GM12864 (cell line): Measurements from ENCODE around the gene GATA2.

Source experiments
- DNase-seq: peaks from one replicate; pipeline ENCODE4 v3.0.0-alpha.2; 2011; ENCODE audit warnings: low read depth
- H3K4me3 ChIP-seq: 2 replicates; pipeline ENCODE4 v1.5.1; 2011; ENCODE audit warnings: mild to moderate bottlenecking, low read depth, low read length, control low read depth
- TF ChIP-seq, protein P1 (sequence below): IDR thresholded peaks from 2 replicates; pipeline ENCODE4 v1.5.1; 2011; ENCODE audit warnings: low read depth, mild to moderate bottlenecking, moderate library complexity, low read length, control low read depth, inconsistent platforms; ENCODE audit errors: missing control alignments

The GATA2 gene

DNA sequence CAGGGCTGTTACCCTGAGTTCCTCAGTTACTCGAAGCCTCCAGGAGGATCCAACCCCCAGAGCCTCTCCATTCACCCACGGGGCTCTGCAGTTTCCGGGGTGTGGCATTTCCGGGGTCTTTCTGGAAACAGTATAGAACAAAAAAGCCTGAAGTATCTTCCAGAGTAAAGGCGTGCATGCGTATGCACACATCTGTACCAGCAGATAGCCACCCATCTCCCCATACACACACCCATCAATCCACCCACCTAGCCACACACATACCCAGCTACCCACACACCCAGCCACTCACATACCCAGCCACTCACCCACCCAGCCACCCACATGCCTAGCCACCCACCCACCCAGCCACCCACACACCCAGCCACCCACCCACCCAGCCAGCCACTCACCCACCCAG, 23.4 kb downstream of the GATA2 start:
- no peak overlapping the region for H3K4me3 ChIP-seq
- TF ChIP-seq, protein P1, sequence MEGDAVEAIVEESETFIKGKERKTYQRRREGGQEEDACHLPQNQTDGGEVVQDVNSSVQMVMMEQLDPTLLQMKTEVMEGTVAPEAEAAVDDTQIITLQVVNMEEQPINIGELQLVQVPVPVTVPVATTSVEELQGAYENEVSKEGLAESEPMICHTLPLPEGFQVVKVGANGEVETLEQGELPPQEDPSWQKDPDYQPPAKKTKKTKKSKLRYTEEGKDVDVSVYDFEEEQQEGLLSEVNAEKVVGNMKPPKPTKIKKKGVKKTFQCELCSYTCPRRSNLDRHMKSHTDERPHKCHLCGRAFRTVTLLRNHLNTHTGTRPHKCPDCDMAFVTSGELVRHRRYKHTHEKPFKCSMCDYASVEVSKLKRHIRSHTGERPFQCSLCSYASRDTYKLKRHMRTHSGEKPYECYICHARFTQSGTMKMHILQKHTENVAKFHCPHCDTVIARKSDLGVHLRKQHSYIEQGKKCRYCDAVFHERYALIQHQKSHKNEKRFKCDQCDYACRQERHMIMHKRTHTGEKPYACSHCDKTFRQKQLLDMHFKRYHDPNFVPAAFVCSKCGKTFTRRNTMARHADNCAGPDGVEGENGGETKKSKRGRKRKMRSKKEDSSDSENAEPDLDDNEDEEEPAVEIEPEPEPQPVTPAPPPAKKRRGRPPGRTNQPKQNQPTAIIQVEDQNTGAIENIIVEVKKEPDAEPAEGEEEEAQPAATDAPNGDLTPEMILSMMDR: no peak
- DNase-seq: no peak

GRCh38 chr3:128468791-128469527, 24.0 kb downstream of the GATA2 start:
- DNase-seq: no peak
- TF ChIP-seq, protein P1: no peak
- no peak overlapping the region for H3K4me3 ChIP-seq

GRCh38 chr3:128468285-128468790, 24.7 kb downstream of the GATA2 start:
- H3K4me3 ChIP-seq: no peak overlapping the region
- TF ChIP-seq, protein P1: no peak
- no peak for DNase-seq

- DNase-seq: no peak
- H3K4me3 ChIP-seq: no peak within 1 kb of the TSS
- TF ChIP-seq, protein P1: no peak
Measured at GRCh38 chr3:128466840-128467541, 26.0 kb downstream of the GATA2 start, which contains the start of gene DNAJB8. DNAJB8 (minus strand) TSS chr3:128466890; CDS start chr3:128463245, 3,645 bp downstream.

- DNase-seq: no peak
- TF ChIP-seq, protein P1: no peak
- no peak overlapping the region for H3K4me3 ChIP-seq
Measured at GRCh38 chr3:128464702-128465101, 28.3 kb downstream of the GATA2 start.

DNA sequence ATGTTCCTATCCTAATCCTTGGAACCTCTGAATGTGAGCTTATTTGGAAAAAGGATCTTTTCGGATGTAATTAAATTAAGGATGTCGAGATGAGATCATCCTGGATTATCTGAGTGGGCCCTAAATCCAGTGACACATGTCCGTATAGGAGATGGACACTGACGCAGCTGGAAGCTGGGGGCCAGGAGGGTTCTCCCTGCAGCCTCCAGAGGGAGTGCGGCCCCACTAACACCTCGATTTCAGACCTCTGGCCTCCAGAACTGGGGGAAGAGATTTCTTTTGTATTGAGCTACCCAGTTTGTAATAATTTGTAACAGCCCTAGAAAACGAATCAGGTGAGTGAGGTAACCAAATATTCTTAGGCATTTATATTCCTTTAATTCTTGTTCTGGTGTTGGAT, 28.8 kb downstream of the GATA2 start:
- no peak for DNase-seq
- TF ChIP-seq, protein P1: no peak
- no peak overlapping the region for H3K4me3 ChIP-seq

DNA sequence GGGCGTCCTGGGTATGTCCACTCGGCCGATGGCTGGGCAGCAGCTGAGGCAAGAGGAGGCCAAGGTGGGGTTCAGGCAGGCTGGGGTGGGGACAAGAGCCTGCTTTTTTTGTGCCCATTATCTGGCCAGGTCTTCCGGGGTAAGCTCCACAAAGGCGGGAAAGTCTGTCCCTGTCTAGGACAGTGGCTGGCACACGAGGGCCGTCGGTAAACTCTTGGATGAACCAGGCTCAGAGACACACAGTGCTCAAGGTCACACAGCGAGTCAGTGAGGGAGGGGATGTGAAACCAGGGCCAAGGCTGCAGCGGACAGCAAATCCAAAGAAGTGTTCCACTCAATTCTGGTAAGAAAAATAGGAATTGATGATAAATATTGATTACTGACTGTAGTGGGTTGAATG, 29.2 kb downstream of the GATA2 start:
- DNase-seq: no peak
- H3K4me3 ChIP-seq: no peak overlapping the region
- TF ChIP-seq, protein P1: no peak
